SIG-M5 treated with dmso at 0.1 percent for 504 hours (cell line): Measurements from ENCODE around the gene THUMPD3.

Experiments
- DNase-seq: peaks from one replicate; lab custom pipeline; 2025; ENCODE audit not compliant: unreplicated experiment; lab: John Stamatoyannopoulos, UW

The THUMPD3 gene

DNA sequence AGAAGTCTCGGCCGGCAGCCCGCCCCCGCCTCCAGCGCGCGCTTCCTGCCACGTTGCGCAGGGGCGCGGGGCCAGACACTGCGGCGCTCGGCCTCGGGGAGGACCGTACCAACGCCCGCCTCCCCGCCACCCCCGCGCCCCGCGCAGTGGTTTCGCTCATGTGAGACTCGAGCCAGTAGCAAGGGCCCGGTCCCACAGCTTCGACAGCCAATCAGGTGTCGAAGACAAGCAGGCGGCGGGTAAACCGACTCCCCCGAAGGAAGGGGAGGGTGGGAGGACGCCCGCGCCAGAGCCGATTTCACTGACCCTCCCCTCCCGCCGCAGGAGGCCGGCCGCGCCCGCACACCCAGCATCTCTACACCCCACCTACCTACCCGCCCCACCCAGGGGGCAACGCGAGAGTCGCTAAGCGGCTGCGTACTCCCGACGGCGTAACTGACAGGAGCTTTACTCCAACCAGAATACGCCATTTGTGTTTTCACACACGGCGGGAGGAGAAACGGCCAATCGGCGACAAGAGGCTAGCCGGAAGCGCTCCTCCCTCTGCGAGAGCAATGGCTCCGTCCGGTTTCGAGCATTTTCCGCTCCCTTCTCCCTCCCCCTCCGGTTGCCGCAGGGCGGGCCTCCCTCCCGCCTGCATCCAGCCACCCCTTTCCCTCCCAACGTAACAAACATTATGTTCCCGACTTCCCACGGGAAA, 33.9 kb downstream of the THUMPD3 start:
- peak; percentile 98 for DNase-seq

GRCh38 chr3:9397332-9397905, 34.6 kb downstream of the THUMPD3 start, which contains the start of gene SETD5:
Gene SETD5, plus strand, starts transcription at chr3:9397615. Its CDS starts 31,324 bp downstream, at chr3:9428939.
- DNase-seq: peak; percentile 93

DNA sequence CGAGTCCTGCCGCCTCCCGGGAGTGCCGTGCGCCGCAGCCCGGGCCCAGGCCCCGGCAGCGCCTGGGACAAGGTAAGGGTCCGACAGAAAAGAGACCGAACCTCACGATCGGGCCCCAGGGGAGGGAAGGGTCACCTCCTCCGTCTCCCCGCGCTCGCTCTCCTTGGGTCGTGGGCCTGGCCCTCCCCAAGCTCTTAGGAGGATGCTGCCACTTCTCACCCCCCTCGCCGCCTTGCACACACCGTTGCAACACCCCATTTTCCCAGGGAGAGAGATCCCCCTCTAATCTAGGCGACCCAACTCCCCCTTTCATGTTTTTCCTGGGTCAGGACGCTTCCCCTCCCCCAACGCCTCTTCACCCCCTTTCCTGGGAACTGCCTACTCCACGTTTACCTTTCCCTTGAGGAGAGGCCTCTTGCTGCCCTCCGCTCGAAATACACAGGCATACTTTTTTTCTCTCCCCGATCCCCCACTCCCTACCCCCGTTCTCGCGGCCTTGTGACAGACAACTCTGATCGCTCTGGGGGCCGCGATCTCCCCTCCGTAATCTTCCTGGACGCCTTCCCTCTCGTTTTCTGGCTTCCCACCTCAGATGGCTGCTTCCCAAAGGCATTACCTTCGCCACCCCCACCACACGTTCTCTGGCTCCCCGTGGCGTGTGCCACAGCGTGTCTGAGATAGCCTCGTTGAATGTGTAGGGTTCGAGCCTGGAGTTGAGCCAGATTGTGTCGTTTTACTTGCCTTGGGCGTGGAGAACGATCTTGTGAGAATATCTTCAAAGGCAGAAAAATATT, 35.2 kb downstream of the THUMPD3 start:
- peak; percentile 38 for DNase-seq

- peak; percentile 68 for DNase-seq
Observed at GRCh38 chr3:9398700-9399336, 36.0 kb downstream of the THUMPD3 start.

GRCh38 chr3:9399337-9399703, 36.5 kb downstream of the THUMPD3 start:
- DNase-seq: no peak

DNA sequence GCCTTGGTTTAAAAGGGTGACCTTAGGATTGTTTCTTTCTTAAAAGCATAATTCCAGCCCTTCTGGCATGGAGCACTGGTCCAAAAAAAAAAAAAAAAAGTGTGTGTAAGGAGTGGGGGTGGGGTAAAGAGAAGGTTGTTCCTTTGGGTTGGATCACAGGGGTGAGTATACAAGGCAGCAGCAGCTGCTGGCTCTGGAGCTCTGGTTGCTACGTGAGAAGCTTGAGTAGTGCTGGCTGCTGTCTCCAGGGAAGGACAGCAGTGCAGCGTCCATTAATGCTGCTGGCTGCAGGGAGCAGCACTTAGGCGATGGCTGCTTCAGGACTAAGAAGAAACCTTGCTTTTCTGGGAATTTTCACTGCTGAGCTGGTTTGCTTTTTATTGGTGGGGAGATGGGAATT, 36.9 kb downstream of the THUMPD3 start:
- DNase-seq: peak; percentile 81

DNA sequence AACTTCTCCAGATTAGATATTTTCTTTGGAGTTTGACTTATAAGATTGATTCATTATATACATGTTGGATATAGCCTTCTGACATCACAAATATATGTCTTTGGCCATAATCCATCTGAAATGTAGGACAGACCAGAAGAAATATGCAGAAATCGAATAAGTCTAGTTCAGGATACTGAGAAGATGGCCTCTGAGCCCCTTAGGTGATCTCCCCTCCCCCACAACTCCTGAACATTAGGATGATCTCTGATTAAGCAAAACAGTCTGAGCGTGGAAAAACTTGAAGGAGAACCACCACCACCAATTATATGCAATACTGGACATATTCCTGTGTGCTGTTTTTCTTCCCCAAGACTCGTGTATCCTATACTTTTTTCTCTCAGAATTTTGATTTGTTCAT, 37.8 kb downstream of the THUMPD3 start:
- DNase-seq: no peak

- DNase-seq: no peak
Observed at GRCh38 chr3:9401986-9402385, 39.1 kb downstream of the THUMPD3 start.

- DNase-seq: no peak
Observed at GRCh38 chr3:9402410-9403228, 39.8 kb downstream of the THUMPD3 start.

DNA sequence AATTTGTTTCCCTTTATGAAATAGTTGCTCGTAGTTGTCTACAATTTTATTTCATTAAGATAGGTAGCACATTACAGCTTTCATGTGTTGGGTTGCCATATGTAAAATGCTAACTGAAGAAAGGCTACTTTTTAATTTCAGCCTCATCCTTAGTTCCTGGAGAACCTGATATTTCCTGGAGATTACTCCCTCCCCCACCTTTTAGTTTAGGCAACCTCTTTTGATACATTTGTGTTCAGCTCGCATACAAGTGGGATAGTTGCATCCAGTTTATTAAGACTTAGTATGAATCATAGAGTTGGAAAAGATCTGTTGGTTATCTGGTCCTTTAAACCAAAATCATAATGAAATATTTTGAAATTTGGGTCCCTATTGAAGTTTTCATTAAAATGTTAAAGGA, 40.6 kb downstream of the THUMPD3 start:
- DNase-seq: no peak

DNA sequence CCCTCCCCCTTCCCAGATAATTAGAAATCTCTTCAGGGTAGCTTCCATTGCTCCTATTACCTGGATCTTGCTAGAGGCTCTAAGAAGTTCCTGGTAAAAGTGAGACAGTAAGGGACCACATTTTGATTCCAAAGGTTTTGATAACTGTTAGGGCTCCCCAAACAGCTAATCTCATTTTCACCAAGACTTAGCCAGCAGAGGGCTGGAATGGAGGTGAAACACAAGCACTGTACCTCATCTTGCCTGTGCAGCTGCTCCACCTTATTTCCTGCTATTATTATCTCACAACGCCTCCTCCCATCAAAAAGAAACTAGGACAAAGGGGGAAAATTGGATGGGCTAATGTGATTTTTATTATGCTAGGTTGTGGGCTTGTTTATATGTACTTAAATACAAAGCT, 41.8 kb downstream of the THUMPD3 start:
- no peak for DNase-seq

- DNase-seq: no peak
Observed at GRCh38 chr3:9405756-9406155, 42.9 kb downstream of the THUMPD3 start.

- no peak for DNase-seq
Observed at GRCh38 chr3:9406856-9407626, 44.2 kb downstream of the THUMPD3 start.

- DNase-seq: no peak
Observed at GRCh38 chr3:9408061-9408460, 45.2 kb downstream of the THUMPD3 start.

- no peak for DNase-seq
Observed at GRCh38 chr3:9408546-9408945, 45.7 kb downstream of the THUMPD3 start.

DNA sequence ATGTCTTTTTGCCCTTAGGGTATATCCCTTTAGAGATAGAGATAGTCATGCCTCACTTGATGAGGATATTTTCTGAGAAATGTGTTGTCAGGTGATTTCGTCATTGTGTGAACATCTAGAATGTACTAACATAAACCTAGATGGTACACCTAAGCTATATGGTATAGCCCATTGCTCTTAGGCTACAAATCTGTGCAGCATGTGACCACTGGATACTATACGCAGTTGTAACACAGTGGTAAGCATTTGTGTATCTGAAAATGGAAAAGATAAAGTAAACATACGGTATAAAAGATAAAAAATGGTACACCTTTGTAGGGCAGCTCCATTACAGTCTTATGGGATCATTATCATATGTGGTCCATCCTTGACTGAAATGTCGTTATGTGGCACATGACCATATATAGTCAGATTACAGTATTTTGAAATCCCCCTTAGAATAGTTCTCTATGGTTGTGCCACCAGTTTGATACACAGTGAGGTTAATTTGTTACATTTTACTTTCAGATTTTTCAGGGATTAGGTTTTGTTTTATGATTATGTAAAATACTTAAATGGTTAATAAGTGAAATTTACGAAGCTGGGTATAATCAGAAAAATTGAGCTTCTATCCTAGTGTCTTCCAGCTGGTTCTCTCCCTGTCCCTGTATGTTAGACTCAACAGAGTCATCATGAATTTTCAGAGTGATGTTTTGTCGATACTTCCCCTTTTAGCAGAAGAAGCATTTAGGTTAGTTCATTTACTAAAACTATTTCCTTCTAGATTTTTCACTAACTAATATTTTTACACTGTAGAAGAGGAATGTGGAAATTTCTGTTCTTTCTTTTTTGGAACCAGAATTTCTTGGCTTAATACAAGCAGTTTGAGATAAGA, 47.4 kb downstream of the THUMPD3 start:
- peak; percentile 62 for DNase-seq

DNA sequence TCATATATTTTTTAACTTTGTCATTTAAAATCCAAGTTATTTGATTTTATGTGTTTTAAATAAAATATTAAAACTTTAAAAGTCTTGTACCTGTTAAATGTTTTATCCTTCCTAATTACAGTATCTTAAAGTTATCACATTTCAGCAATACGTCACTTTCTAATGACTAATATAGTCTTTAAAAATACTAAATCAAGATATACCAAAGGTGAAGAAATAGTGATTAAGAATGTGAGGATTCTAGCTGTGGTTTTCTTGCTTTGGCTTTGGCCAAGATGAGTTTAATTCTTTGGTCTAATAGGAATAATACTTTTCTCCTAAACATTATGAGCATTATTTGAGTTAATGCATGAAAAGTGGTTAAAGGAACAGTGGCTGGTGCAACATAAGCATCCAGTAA, 48.4 kb downstream of the THUMPD3 start:
- DNase-seq: no peak

GRCh38 chr3:9412293-9412692, 49.4 kb downstream of the THUMPD3 start:
- no peak for DNase-seq

- DNase-seq: no peak
Observed at GRCh38 chr3:9414826-9415225, 52.0 kb downstream of the THUMPD3 start.
